ENCODE results near the gene PTPN9. TPM values are rescaled to one million over a fixed set of nuclear protein-coding genes. Genes with fewer than 3 reads are reported as not detected.

Gene PTPN9
- total and polyA plus RNA-seq, 2 of the 13 experiments (the other 11 are each of a cell fraction or from before 2014, with no cell fraction given): 16.6 to 19.9 TPM

DNA sequence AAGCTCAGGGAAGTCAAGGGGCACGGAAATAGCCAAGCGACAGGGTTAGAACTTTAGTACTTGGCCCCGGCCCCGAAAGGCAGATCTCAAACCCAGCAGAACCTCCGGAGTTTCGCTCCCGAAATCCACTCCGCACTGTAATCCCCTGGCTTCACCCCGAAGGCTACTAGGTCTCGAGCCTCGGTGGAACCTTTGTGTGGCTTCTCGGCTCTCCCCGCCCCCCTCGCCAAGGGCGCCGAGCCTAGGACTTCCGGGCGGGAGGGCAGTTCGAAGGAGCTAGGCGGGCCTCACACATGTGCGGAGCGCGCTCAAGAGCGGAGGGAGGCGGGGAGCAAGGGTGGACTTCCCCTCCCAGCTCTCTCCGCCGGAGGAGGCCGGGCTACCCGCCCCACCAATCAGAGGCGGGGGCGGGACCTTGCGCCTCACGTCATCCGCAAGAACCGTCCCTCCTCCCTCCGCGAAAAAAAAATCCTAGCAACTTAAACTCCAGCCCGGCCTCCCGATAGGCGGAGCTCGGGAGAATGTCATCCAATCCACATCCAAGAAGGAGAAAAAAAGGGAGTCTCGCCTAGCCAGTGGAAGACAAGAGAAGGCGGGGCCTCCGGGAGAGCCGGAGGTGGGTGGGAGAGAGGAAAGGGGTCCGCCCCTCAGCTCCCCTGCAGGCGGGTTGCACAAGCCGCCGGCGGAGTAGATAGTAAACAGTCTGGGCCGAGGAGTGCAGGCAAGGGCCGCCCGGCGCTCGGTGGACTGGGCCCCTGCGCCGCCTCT is 125.2 kb downstream of the PTPN9 start (continued):
- TF ChIP-seq, protein P1, sequence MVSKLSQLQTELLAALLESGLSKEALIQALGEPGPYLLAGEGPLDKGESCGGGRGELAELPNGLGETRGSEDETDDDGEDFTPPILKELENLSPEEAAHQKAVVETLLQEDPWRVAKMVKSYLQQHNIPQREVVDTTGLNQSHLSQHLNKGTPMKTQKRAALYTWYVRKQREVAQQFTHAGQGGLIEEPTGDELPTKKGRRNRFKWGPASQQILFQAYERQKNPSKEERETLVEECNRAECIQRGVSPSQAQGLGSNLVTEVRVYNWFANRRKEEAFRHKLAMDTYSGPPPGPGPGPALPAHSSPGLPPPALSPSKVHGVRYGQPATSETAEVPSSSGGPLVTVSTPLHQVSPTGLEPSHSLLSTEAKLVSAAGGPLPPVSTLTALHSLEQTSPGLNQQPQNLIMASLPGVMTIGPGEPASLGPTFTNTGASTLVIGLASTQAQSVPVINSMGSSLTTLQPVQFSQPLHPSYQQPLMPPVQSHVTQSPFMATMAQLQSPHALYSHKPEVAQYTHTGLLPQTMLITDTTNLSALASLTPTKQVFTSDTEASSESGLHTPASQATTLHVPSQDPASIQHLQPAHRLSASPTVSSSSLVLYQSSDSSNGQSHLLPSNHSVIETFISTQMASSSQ (IDR thresholded peaks at IDR 0.05; ENCODE audit: low read depth): no peak
- TF ChIP-seq, protein P1 (CRISPR knock-in tag; IDR thresholded peaks at IDR 0.05; ENCODE audit: borderline replicate concordance): peak; percentile 51; the same call in 1 of the 2 replicates
- TF ChIP-seq SP2 (CRISPR knock-in tag; IDR thresholded peaks at IDR 0.05): peak; percentile 85
- TF ChIP-seq, protein P2, sequence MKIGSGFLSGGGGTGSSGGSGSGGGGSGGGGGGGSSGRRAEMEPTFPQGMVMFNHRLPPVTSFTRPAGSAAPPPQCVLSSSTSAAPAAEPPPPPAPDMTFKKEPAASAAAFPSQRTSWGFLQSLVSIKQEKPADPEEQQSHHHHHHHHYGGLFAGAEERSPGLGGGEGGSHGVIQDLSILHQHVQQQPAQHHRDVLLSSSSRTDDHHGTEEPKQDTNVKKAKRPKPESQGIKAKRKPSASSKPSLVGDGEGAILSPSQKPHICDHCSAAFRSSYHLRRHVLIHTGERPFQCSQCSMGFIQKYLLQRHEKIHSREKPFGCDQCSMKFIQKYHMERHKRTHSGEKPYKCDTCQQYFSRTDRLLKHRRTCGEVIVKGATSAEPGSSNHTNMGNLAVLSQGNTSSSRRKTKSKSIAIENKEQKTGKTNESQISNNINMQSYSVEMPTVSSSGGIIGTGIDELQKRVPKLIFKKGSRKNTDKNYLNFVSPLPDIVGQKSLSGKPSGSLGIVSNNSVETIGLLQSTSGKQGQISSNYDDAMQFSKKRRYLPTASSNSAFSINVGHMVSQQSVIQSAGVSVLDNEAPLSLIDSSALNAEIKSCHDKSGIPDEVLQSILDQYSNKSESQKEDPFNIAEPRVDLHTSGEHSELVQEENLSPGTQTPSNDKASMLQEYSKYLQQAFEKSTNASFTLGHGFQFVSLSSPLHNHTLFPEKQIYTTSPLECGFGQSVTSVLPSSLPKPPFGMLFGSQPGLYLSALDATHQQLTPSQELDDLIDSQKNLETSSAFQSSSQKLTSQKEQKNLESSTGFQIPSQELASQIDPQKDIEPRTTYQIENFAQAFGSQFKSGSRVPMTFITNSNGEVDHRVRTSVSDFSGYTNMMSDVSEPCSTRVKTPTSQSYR (CRISPR knock-in tag; IDR thresholded peaks at IDR 0.05; ENCODE audit: borderline replicate concordance): peak; percentile 88
- 0 out of 2 replicates have a peak, but pooled peaks have one; percentile 77 for TF ChIP-seq IRX3 (CRISPR knock-in tag; IDR thresholded peaks at IDR 0.05; ENCODE audit: borderline replicate concordance, low read depth)
- TF ChIP-seq ATF2 (CRISPR knock-in tag; IDR thresholded peaks at IDR 0.05): no peak; the same call in 1 of the 2 replicates
- TF ChIP-seq SNAPC5 (CRISPR knock-in tag; IDR thresholded peaks at IDR 0.05; ENCODE audit: borderline replicate concordance): peak; percentile 86; the same call in 1 of the 2 replicates
- peak; percentile 61 for TF ChIP-seq PHF8 (CRISPR knock-in tag; IDR thresholded peaks at IDR 0.05)
- TF ChIP-seq TAF15 (IDR thresholded peaks at IDR 0.05; ENCODE audit: low read depth, low read length, poor library complexity, severe bottlenecking): no peak
- TF ChIP-seq ZNF557 (CRISPR knock-in tag; IDR thresholded peaks at IDR 0.05): no peak
- TF ChIP-seq ZNF468 (CRISPR knock-in tag; IDR thresholded peaks at IDR 0.05): no peak
- TF ChIP-seq FOXP4 (CRISPR knock-in tag; IDR thresholded peaks at IDR 0.05): no peak
- peak; percentile 49 for TF ChIP-seq PAXIP1 (CRISPR knock-in tag; conservative IDR thresholded peaks at IDR 0.05)

All from HepG2 (cell line).